Fibroblast of lung (primary cell): ENCODE data around the gene FBN3. TPM values are rescaled to one million over a fixed set of nuclear protein-coding genes. Genes with fewer than 3 reads are reported as not detected.

Source experiments
- DNase-seq, 2 donors: peaks; one replicate each; pipeline versions ENCODE4 v3.0.0 to v3.0.0-alpha.2; 2010; ENCODE audit warnings: low read depth in 2 of 2
- H2AFZ ChIP-seq: 2 replicates; pipeline ENCODE4 v1.5.1; 2012; ENCODE audit warnings: low read length, control low read depth, inconsistent platforms
- H3K27ac ChIP-seq: 2 replicates; pipeline ENCODE4 v1.5.1; 2011; ENCODE audit warnings: low read length, control low read depth; ENCODE audit not compliant: insufficient read depth
- H3K27me3 ChIP-seq: 2 replicates; pipeline ENCODE4 v1.5.1; 2011; ENCODE audit warnings: mild to moderate bottlenecking, low read length; ENCODE audit not compliant: control insufficient read depth, insufficient read depth
- H3K36me3 ChIP-seq: 2 replicates; pipeline ENCODE4 v1.5.1; 2011; ENCODE audit warnings: low read length; ENCODE audit not compliant: control insufficient read depth, insufficient read depth
- H3K4me1 ChIP-seq: 2 replicates; pipeline ENCODE4 v1.5.1; 2011; ENCODE audit warnings: low read length; ENCODE audit not compliant: control insufficient read depth, insufficient read depth; ENCODE audit errors: extremely low read depth
- H3K4me2 ChIP-seq: 2 replicates; pipeline ENCODE4 v1.5.1; 2011; ENCODE audit warnings: low read length, control low read depth; ENCODE audit not compliant: insufficient read depth; ENCODE audit errors: extremely low read depth
- H3K4me3 ChIP-seq, 4 experiments: fragments of 200-600 bp in 1 of 4; sonication (generic) in 1 of 4; replicated peaks in 1 of 4; 2 replicates each; pipeline ENCODE4 v1.5.1; 2011 to 2016; ENCODE audit warnings: low read length in 4 of 4, low read depth in 3 of 4, mild to moderate bottlenecking in 3 of 4, control low read depth in 2 of 4, inconsistent platforms in 1 of 4, mixed read lengths in 1 of 4; ENCODE audit not compliant: insufficient read depth in 1 of 4; ENCODE audit errors: control extremely low read depth in 1 of 4
- H3K79me2 ChIP-seq: 2 replicates; pipeline ENCODE4 v1.5.1; 2012; ENCODE audit warnings: mild to moderate bottlenecking, low read length, inconsistent platforms; ENCODE audit not compliant: control insufficient read depth, insufficient read depth
- H3K9ac ChIP-seq: 2 replicates; pipeline ENCODE4 v1.5.1; 2011; ENCODE audit warnings: mild to moderate bottlenecking, low read length, control low read depth; ENCODE audit not compliant: insufficient read depth
- H3K9me3 ChIP-seq: 2 replicates; pipeline ENCODE4 v1.5.1; 2012; ENCODE audit warnings: low read depth, low read length; ENCODE audit not compliant: control insufficient read depth, insufficient read depth
- H4K20me1 ChIP-seq: 2 replicates; pipeline ENCODE4 v1.5.1; 2011; ENCODE audit warnings: low read length; ENCODE audit not compliant: control insufficient read depth, insufficient read depth; ENCODE audit errors: extremely low read depth
- EZH2 ChIP-seq: IDR thresholded peaks from 2 replicates; pipeline ENCODE4 v1.5.1; 2012; ENCODE audit warnings: low read length, control low read depth, mild to moderate bottlenecking; ENCODE audit errors: missing control alignments
- polyA plus RNA-seq, 2 donors: library from polyadenylated mRNA; depleted of rRNA in 1 of 2; stranded (reverse) in 1 of 2; unstranded in 1 of 2; fragments of >200 nt; gene quantifications; 2 replicates each; pipeline ENCODE4 v1.2.1, GENCODE V29; 2011 to 2012; ENCODE audit warnings: missing spikeins in 1 of 2
- total RNA-seq: library from RNA; depleted of rRNA; stranded (reverse); fragments of >200 nt; gene quantifications from 2 replicates; pipeline ENCODE4 v1.2.1, GENCODE V29; 2014
- TF ChIP-seq, protein P1 (sequence below), 2 donors: IDR thresholded peaks in 1 of 2; conservative IDR thresholded peaks in 1 of 2; 1 replicate in 1 of 2; 2 replicates in 1 of 2; pipeline ENCODE4 v1.5.1; 2011 to 2012; ENCODE audit warnings: low read length in 2 of 2, control low read depth in 1 of 2, inconsistent platforms in 1 of 2, low read depth in 1 of 2, mild to moderate bottlenecking in 1 of 2

Gene FBN3
- total and polyA plus RNA-seq, 2 donors (not counting 1 experiment from before 2014, with no cell fraction given), result under 0.01 TPM; not detected in 1

DNA sequence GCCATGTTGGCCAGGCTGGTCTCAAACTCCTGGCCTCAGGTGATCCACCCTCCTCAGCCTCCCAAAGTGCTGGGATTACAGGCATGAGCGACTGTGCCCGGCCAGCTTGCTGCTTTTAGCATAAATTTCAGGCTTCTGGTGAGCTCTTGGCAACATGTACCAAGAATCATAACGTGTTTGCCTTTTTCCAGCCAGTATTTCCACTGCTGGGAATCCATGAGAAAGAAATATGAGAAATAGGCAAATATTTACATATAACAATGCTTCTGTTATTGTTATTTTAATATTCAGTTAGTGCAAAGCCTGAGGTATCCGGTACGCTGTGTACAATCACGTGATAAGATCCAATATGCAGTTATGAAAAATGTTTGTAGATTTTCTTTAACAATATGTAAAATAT, 30.6 kb upstream of the FBN3 start:
- no peak overlapping the region for H3K27ac ChIP-seq
- H4K20me1 ChIP-seq, result no peaks in the 10 kb centered on the region
- no peak for TF ChIP-seq EZH2
- TF ChIP-seq, protein P1, sequence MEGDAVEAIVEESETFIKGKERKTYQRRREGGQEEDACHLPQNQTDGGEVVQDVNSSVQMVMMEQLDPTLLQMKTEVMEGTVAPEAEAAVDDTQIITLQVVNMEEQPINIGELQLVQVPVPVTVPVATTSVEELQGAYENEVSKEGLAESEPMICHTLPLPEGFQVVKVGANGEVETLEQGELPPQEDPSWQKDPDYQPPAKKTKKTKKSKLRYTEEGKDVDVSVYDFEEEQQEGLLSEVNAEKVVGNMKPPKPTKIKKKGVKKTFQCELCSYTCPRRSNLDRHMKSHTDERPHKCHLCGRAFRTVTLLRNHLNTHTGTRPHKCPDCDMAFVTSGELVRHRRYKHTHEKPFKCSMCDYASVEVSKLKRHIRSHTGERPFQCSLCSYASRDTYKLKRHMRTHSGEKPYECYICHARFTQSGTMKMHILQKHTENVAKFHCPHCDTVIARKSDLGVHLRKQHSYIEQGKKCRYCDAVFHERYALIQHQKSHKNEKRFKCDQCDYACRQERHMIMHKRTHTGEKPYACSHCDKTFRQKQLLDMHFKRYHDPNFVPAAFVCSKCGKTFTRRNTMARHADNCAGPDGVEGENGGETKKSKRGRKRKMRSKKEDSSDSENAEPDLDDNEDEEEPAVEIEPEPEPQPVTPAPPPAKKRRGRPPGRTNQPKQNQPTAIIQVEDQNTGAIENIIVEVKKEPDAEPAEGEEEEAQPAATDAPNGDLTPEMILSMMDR (conservative IDR thresholded peaks at IDR 0.05 in 1 of 2, IDR thresholded peaks at IDR 0.05 in 1 of 2; ENCODE audit: low read depth in 1 of 2, low read length in 2 of 2), result no peak
- H3K79me2 ChIP-seq, result no peaks in the 10 kb centered on the region
- no peak overlapping the region for H3K4me3 ChIP-seq
- H3K4me1 ChIP-seq, result no peaks in the 10 kb centered on the region
- H3K9me3 ChIP-seq, result no peaks in the 10 kb centered on the region
- no peaks in the 10 kb centered on the region for H3K27me3 ChIP-seq
- no peak overlapping the region for H3K4me2 ChIP-seq
- no peaks in the 10 kb centered on the region for H3K36me3 ChIP-seq
- H3K9ac ChIP-seq, result no peak overlapping the region
- no peak overlapping the region for H2AFZ ChIP-seq
- no peak for DNase-seq

DNA sequence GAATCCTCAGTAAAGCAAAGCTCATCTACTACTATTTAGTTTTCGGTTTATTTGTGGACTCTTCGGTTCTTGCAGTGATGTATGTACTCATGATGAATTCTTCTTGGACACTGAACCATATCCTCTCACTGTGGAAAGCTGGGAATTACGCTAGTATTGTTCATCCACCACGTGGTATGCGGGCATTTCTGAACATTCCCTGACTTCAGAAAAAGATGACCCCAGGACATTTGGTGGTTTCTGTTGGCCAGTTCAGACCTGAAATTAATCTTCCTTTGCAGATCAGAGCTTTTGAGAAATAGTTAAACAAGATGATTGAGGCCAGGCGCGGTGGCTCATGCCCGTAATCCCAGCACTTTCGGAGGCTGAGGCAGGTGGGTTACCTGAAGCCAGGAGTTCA, 25.3 kb upstream of the FBN3 start:
- Histone ChIP-seq H3K79me2 (no peaks in the 10 kb centered on the region), H2AFZ (no peak overlapping the region), H3K27me3 (no peaks in the 10 kb centered on the region), H3K4me2 (no peak overlapping the region), H4K20me1 (no peaks in the 10 kb centered on the region), H3K9me3 (no peaks in the 10 kb centered on the region), H3K27ac (no peak overlapping the region), H3K4me3 (no peak overlapping the region), H3K9ac (no peak overlapping the region), H3K36me3 (no peaks in the 10 kb centered on the region), H3K4me1 (no peaks in the 10 kb centered on the region)
- TF ChIP-seq, protein P1 (conservative IDR thresholded peaks at IDR 0.05 in 1 of 2, IDR thresholded peaks at IDR 0.05 in 1 of 2; ENCODE audit: low read depth in 1 of 2, low read length in 2 of 2), result no peak
- TF ChIP-seq EZH2, result no peak
- peak; percentile 57 to 75 for DNase-seq

DNA sequence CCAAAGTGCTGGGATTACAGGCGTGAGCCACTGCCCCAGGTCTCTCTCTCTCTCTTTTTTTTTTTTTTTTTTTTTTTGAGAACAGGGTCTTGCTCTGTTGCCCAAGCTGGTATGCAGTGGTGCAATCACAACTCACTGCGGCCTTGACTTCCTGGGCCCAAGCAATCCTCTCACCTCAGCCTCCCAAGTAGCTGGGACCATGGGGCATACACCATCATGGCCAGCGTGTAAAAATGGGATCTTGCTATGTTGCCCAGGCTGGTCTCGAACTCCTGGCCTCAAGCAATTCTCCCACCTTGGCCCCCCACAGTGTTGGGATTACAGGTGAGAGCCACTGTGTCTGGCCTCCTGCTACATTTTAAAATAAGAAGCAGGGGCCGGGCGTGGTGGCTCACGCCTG, 19.1 kb upstream of the FBN3 start:
- Histone ChIP-seq H3K79me2 (no peaks in the 10 kb centered on the region), H2AFZ (no peak overlapping the region)
- no peak for DNase-seq

More for the DNA sequence above, 19.1 kb upstream of the FBN3 start:
- no peaks in the 10 kb centered on the region for H3K27me3 ChIP-seq
- no peak overlapping the region for H3K27ac ChIP-seq
- no peaks in the 10 kb centered on the region for H3K4me1 ChIP-seq
- H4K20me1 ChIP-seq, result no peaks in the 10 kb centered on the region
- H3K4me3 ChIP-seq, result no peak overlapping the region
- H3K9me3 ChIP-seq, result no peaks in the 10 kb centered on the region
- TF ChIP-seq, protein P1 (conservative IDR thresholded peaks at IDR 0.05 in 1 of 2, IDR thresholded peaks at IDR 0.05 in 1 of 2; ENCODE audit: low read depth in 1 of 2, low read length in 2 of 2), result no peak
- TF ChIP-seq EZH2, result no peak
- no peak overlapping the region for H3K4me2 ChIP-seq
- no peaks in the 10 kb centered on the region for H3K36me3 ChIP-seq
- no peak overlapping the region for H3K9ac ChIP-seq
